K562 (cell line): ENCODE results near the gene CCR7. TPM values are rescaled to one million over a fixed set of nuclear protein-coding genes. Genes with fewer than 3 reads are reported as not detected.

Experiments
- ATAC-seq: fragments of 200-7000 bp; cut with Tn5 transposase; 3 replicates; pipeline ENCODE4 v1.9.1; 2020; ENCODE audit warnings: moderate library complexity
- BruUV-seq: library from RNA; stranded (reverse); fragments of 400-500 nt; replicated peaks from 2 replicates; lab custom pipeline; 2021; lab: Mats Ljungman, UMichigan
- CTCF ChIA-PET: fragments of 300-600 bp; formaldehyde crosslinking; extraction: SDS; loops from one replicate; lab custom pipeline; 2021; ENCODE audit warnings: low intra/inter-chr PET ratio; lab: Yijun Ruan, JAX
- POLR2A ChIA-PET: fragments of 300-600, 350-650 bp; sonication (Branson Sonifier 250); formaldehyde crosslinking; extraction: SDS; loops from one replicate; lab custom pipeline; 2021; ENCODE audit warnings: antibody characterized with exemption, inconsistent platforms; lab: Yijun Ruan, JAX
- DNase-seq, 4 experiments: peaks; one replicate each; pipeline versions ENCODE4 v3.0.0 to v3.0.0-alpha.2; 2011 to 2018; ENCODE audit warnings: low spot score in 3 of 4, mixed read lengths in 3 of 4; ENCODE audit errors: extremely low read depth in 1 of 4
- FAIRE-seq: peaks from 2 replicates; lab custom pipeline; 2011; peaks lifted over from hg19 to GRCh38; lab: Jason Lieb, UNC
- H2AFZ ChIP-seq: 2 replicates; pipeline ENCODE4 v1.6.0; 2011; ENCODE audit warnings: low read depth, low read length, control low read depth, inconsistent platforms
- H3K27ac ChIP-seq: fragments of 200-600 bp; 3 replicates; pipeline ENCODE4 v1.8.0; 2011; ENCODE audit warnings: low read depth, mild to moderate bottlenecking, control low read depth, inconsistent platforms, low read length, moderate library complexity, mixed read lengths; ENCODE audit errors: extremely low read depth
- H3K27me3 ChIP-seq, 2 experiments: fragments of 300-600 bp in 1 of 2; 2 replicates in 1 of 2; 3 replicates in 1 of 2; pipeline versions ENCODE4 v1.6.0 to v1.8.0; 2011; ENCODE audit warnings: inconsistent platforms in 2 of 2, low read length in 2 of 2, mild to moderate bottlenecking in 1 of 2, mixed read lengths in 1 of 2, moderate library complexity in 1 of 2; ENCODE audit not compliant: control insufficient read depth in 2 of 2, insufficient read depth in 2 of 2
- H3K36me3 ChIP-seq: fragments of 300-600 bp; 3 replicates; pipeline ENCODE4 v1.8.0; 2011; ENCODE audit warnings: mild to moderate bottlenecking, low read length, inconsistent platforms; ENCODE audit not compliant: control insufficient read depth, insufficient read depth
- H3K4me1 ChIP-seq, 2 experiments: fragments of 200-600 bp in 1 of 2; replicated peaks in 1 of 2; 2 replicates in 1 of 2; 3 replicates in 1 of 2; pipeline versions ENCODE4 v1.5.1 to v1.8.0; 2011; ENCODE audit warnings: inconsistent platforms in 2 of 2, low read length in 2 of 2, mild to moderate bottlenecking in 1 of 2, mixed read lengths in 1 of 2, moderate library complexity in 1 of 2; ENCODE audit not compliant: control insufficient read depth in 2 of 2, insufficient read depth in 2 of 2
- H3K4me2 ChIP-seq: 2 replicates; pipeline ENCODE4 v1.6.1; 2011; ENCODE audit warnings: low read length, control low read depth, inconsistent platforms, mixed read lengths; ENCODE audit not compliant: insufficient read depth
- H3K4me3 ChIP-seq: fragments of 200-600 bp; sonication (generic), shearing (Covaris generic); 2 replicates; pipeline ENCODE4 v1.5.1; 2016; ENCODE audit warnings: control low read depth, inconsistent platforms
- H3K79me2 ChIP-seq: fragments of 200-600 bp; 3 replicates; pipeline ENCODE4 v1.8.0; 2011; ENCODE audit warnings: low read length, inconsistent platforms; ENCODE audit not compliant: control insufficient read depth, insufficient read depth
- H3K9ac ChIP-seq, 2 experiments: 2 replicates each; pipeline versions ENCODE4 v1.6.0 to v1.6.1; 2011; ENCODE audit warnings: low read depth in 2 of 2, low read length in 2 of 2, control low read depth in 1 of 2, inconsistent platforms in 1 of 2, mild to moderate bottlenecking in 1 of 2, mixed read lengths in 1 of 2; ENCODE audit not compliant: insufficient read depth in 1 of 2
- H3K9me1 ChIP-seq: one replicate; pipeline ENCODE4 v1.6.0; 2011; ENCODE audit warnings: inconsistent platforms, mild to moderate bottlenecking, low read length, moderate library complexity; ENCODE audit not compliant: control insufficient read depth, insufficient read depth
- H3K9me3 ChIP-seq: replicated peaks from 2 replicates; pipeline ENCODE4 v1.5.1; 2011; ENCODE audit warnings: low read depth, low read length, inconsistent platforms; ENCODE audit not compliant: control insufficient read depth, insufficient read depth
- H4K20me1 ChIP-seq: replicated peaks from 2 replicates; pipeline ENCODE4 v1.6.1; 2011; ENCODE audit warnings: low read length, inconsistent platforms, mixed read lengths; ENCODE audit not compliant: control insufficient read depth, insufficient read depth
- CAMTA2 ChIP-seq: fragments of 250-450 bp; sonication (Bioruptor Pico); conservative IDR thresholded peaks from 2 replicates; pipeline ENCODE4 v1.5.1; 2022
- CTCF ChIP-seq, 3 experiments: IDR thresholded peaks in 2 of 3; conservative IDR thresholded peaks in 1 of 3; 2 replicates each; pipeline ENCODE4 v1.5.1; 2011 to 2012; ENCODE audit warnings: low read length in 3 of 3, mild to moderate bottlenecking in 3 of 3, control low read depth in 2 of 3, improper control_type of control experiment in 1 of 3, inconsistent platforms in 1 of 3, low read depth in 1 of 3, mixed read lengths in 1 of 3, moderate library complexity in 1 of 3; ENCODE audit not compliant: insufficient read depth in 2 of 3
- FIP1L1 ChIP-seq: fragments of 200-400 bp; formaldehyde crosslinking; IDR thresholded peaks from 2 replicates; pipeline ENCODE4 v1.6.1; 2018; ENCODE audit warnings: mild to moderate bottlenecking, low read depth, low read length; ENCODE audit not compliant: poor library complexity, severe bottlenecking
- FOS ChIP-seq: IDR thresholded peaks from 3 replicates; pipeline ENCODE4 v1.6.1; 2011; ENCODE audit not compliant: insufficient read length; ENCODE audit errors: extremely low read depth
- KDM4B ChIP-seq, 2 experiments: fragments of 450-650 bp in 1 of 2; sonication (generic) in 1 of 2; IDR thresholded peaks; 2 replicates each; pipeline ENCODE4 v1.6.1; 2016 to 2017; ENCODE audit warnings: borderline replicate concordance in 2 of 2, antibody characterized with exemption in 1 of 2, low read depth in 1 of 2, mild to moderate bottlenecking in 1 of 2
- MAFG ChIP-seq: fragments of 450-650 bp; conservative IDR thresholded peaks from 2 replicates; pipeline ENCODE4 v1.6.1; 2016; ENCODE audit warnings: missing genetic modification characterization, missing compliant biosample characterization
- PCBP1 ChIP-seq: fragments of 200-400 bp; formaldehyde crosslinking; IDR thresholded peaks from 2 replicates; pipeline ENCODE4 v1.6.1; 2018; ENCODE audit warnings: mild to moderate bottlenecking, low read depth, low read length; ENCODE audit not compliant: poor library complexity, severe bottlenecking
- PYGO2 ChIP-seq: fragments of 450-650 bp; IDR thresholded peaks from 2 replicates; pipeline ENCODE4 v1.6.1; 2016; ENCODE audit warnings: mild to moderate bottlenecking, missing genetic modification characterization, moderate library complexity, missing compliant biosample characterization
- ZBTB34 ChIP-seq: fragments of 250-450 bp; sonication (Bioruptor Pico); IDR thresholded peaks from 2 replicates; pipeline ENCODE4 v1.8.0; 2021; ENCODE audit warnings: mild to moderate bottlenecking, moderate library complexity
- ZKSCAN3 ChIP-seq: fragments of 250-450 bp; sonication (Bioruptor Pico); IDR thresholded peaks from 2 replicates; pipeline ENCODE4 v1.4.0; 2020
- ZNF232 ChIP-seq: sonication (generic); formaldehyde crosslinking; IDR thresholded peaks from 2 replicates; pipeline ENCODE4 v1.8.0; 2022; ENCODE audit warnings: mild to moderate bottlenecking, missing genetic modification reagents
- WGBS: fragments of 100-300 bp; shearing (Covaris generic); methylation state at CpG from one replicate; pipeline ENCODE4 v1.1.6; 2016; ENCODE audit warnings: low coverage, mixed read lengths; ENCODE audit not compliant: insufficient coverage; ENCODE audit errors: missing lambda C conversion rate; 5-methylcytosine and 5-hydroxymethylcytosine counted together
- in situ Hi-C: fragments of 300-500 bp; cut with MboI; formaldehyde crosslinking; loops from 4 replicates; pipeline ENCODE4 v1.15.0; 2018; ENCODE audit warnings: inconsistent platforms, mixed read lengths
- intact Hi-C: fragments of 100-400 bp; cut with micrococcal nuclease; formaldehyde crosslinking; loops from 2 replicates; pipeline ENCODE4 v1.14.2; 2022
- polyA plus RNA-seq, 8 experiments: library from polyadenylated mRNA; depleted of rRNA in 4 of 8; stranded (reverse) in 5 of 8; unstranded in 3 of 8; fragments of >200 nt; fragmentation: Nextera tagmentation in 2 of 8; fragmentation: Illumina TruSeq in 1 of 8; extraction: Ambion mirVana in 2 of 8; extraction: Trizol in 1 of 8; gene quantifications; 2 replicates each; pipeline versions ENCODE4 v1.2.1 to v1.2.3, GENCODE V29; 2011 to 2014; ENCODE audit warnings: inconsistent platforms in 1 of 8, missing spikeins in 1 of 8
- total RNA-seq, 7 experiments: library from RNA; depleted of rRNA in 6 of 7; stranded (reverse); fragments of >200 nt in 6 of 7; fragmentation: Illumina TruSeq in 2 of 7; extraction: Trizol in 2 of 7; gene quantifications; 2 replicates each; pipeline versions ENCODE4 v1.2.1 to v1.2.3, GENCODE V29; 2011 to 2021; ENCODE audit warnings: low replicate concordance in 1 of 7
- TF ChIP-seq, protein P1 (sequence below): fragments of 250-450 bp; sonication (Bioruptor Pico); IDR thresholded peaks from 2 replicates; pipeline ENCODE4 v1.5.0; 2021
- TF ChIP-seq, protein P2 (sequence below): sonication (generic); formaldehyde crosslinking; IDR thresholded peaks from 2 replicates; pipeline ENCODE4 v1.8.1; 2023; ENCODE audit warnings: mild to moderate bottlenecking, missing genetic modification reagents
- TF ChIP-seq, protein P3 (sequence below): fragments of 250-450 bp; sonication (Bioruptor Pico); IDR thresholded peaks from 2 replicates; pipeline ENCODE4 v1.5.0; 2020; ENCODE audit warnings: mild to moderate bottlenecking, borderline replicate concordance

The CCR7 gene
- total and polyA plus RNA-seq, 9 of the 15 experiments (the other 6 are each of a cell fraction or from before 2014, with no cell fraction given), result 0.14 to 1.4 (median 0.56) TPM

DNA sequence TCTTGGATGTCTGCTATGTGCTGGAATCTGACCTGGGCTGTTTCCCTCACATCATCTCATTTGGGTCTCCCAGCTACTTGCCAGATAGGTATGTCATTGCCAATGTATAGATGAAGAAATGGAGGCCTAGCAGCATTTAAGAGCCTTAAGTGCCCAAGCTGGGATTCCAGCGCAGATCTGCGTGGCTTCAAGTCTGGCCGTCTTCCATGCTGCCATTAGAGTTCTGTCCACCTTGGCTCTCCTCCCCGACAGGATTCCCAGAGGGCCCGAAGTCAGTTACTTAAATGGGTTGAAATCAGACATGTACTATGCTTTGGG, 33.0 kb upstream of the CCR7 start:
- WGBS, result 49% methylated on average over 5 of the region's 5 CpGs
- Histone ChIP-seq H3K9me1 (no peaks in the 10 kb centered on the region), H3K27me3 (peaks cover 0 to 4% of the 10 kb centered on the region in 2 experiments; a peak in 1 of 5 replicates), H3K9me3 (peaks cover 6% of the 10 kb centered on the region), H3K79me2 (no peaks in the 10 kb centered on the region), H3K27ac (no peak overlapping the region), H4K20me1 (no peaks in the 10 kb centered on the region), H3K9ac (no peak overlapping the region), H3K4me2 (no peak overlapping the region), H3K4me1 (peaks cover 0 to 9% of the 10 kb centered on the region in 2 experiments; a peak in 2 of 5 replicates), H3K36me3 (no peaks in the 10 kb centered on the region), H2AFZ (peak overlapping the region; percentile 60; the same call in 1 of the 2 replicates), H3K4me3 (no peak overlapping the region)
- ATAC-seq (no peak), FAIRE-seq (no peak), DNase-seq (no peak)
- BruUV-seq, result no TSS peak
- in situ Hi-C loops, result no loop called here
- intact Hi-C loops, result no loop called here
- TF ChIP-seq ZNF232 (CRISPR knock-in tag) (no peak), CTCF (IDR thresholded peaks at IDR 0.05 in 2 of 3, conservative IDR thresholded peaks at IDR 0.05 in 1 of 3; ENCODE audit: insufficient read depth in 2 of 3, low read depth in 1 of 3, low read length in 3 of 3) (no peak), MAFG (tag) (no peak), ZKSCAN3 (no peak), FIP1L1 (no peak), FOS (no peak), PYGO2 (no peak), CAMTA2 (CRISPR knock-in tag) (no peak), ZBTB34 (CRISPR knock-in tag) (no peak), KDM4B (IDR thresholded peaks at IDR 0.05; ENCODE audit: borderline replicate concordance in 2 of 2, low read depth in 1 of 2) (no peak), PCBP1 (no peak)
- TF ChIP-seq, protein P1, sequence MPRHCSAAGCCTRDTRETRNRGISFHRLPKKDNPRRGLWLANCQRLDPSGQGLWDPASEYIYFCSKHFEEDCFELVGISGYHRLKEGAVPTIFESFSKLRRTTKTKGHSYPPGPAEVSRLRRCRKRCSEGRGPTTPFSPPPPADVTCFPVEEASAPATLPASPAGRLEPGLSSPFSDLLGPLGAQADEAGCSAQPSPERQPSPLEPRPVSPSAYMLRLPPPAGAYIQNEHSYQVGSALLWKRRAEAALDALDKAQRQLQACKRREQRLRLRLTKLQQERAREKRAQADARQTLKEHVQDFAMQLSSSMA, result no peak
- TF ChIP-seq, protein P2, sequence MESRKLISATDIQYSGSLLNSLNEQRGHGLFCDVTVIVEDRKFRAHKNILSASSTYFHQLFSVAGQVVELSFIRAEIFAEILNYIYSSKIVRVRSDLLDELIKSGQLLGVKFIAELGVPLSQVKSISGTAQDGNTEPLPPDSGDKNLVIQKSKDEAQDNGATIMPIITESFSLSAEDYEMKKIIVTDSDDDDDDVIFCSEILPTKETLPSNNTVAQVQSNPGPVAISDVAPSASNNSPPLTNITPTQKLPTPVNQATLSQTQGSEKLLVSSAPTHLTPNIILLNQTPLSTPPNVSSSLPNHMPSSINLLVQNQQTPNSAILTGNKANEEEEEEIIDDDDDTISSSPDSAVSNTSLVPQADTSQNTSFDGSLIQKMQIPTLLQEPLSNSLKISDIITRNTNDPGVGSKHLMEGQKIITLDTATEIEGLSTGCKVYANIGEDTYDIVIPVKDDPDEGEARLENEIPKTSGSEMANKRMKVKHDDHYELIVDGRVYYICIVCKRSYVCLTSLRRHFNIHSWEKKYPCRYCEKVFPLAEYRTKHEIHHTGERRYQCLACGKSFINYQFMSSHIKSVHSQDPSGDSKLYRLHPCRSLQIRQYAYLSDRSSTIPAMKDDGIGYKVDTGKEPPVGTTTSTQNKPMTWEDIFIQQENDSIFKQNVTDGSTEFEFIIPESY (CRISPR knock-in tag), result no peak
- TF ChIP-seq, protein P3, sequence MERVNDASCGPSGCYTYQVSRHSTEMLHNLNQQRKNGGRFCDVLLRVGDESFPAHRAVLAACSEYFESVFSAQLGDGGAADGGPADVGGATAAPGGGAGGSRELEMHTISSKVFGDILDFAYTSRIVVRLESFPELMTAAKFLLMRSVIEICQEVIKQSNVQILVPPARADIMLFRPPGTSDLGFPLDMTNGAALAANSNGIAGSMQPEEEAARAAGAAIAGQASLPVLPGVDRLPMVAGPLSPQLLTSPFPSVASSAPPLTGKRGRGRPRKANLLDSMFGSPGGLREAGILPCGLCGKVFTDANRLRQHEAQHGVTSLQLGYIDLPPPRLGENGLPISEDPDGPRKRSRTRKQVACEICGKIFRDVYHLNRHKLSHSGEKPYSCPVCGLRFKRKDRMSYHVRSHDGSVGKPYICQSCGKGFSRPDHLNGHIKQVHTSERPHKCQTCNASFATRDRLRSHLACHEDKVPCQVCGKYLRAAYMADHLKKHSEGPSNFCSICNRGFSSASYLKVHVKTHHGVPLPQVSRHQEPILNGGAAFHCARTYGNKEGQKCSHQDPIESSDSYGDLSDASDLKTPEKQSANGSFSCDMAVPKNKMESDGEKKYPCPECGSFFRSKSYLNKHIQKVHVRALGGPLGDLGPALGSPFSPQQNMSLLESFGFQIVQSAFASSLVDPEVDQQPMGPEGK (CRISPR knock-in tag), result no peak
- POLR2A ChIA-PET, result interaction anchor here (0.6 kb wide), 1 partner anchor 291 kb away, joined by 3 read pairs; no protein-coding TSS in a partner anchor
- CTCF ChIA-PET, result no interaction called here
